GM12878 (cell line): ENCODE measurements around the gene SLC38A1. TPM values are rescaled to one million over a fixed set of nuclear protein-coding genes. Genes with fewer than 3 reads are reported as not detected.

Source experiments
- CBFB ChIP-seq: IDR thresholded peaks from 2 replicates; pipeline ENCODE4 v1.6.1; 2016; ENCODE audit warnings: antibody characterized with exemption, low read depth
- CHD4 ChIP-seq: fragments of 200-600 bp; sonication (generic); IDR thresholded peaks from 2 replicates; pipeline ENCODE4 v1.6.1; 2016; ENCODE audit warnings: mild to moderate bottlenecking
- HDGF ChIP-seq: fragments of 450-650 bp; IDR thresholded peaks from 2 replicates; pipeline ENCODE4 v1.6.1; 2016; ENCODE audit warnings: antibody characterized with exemption
- LARP7 ChIP-seq: fragments of 450-650 bp; IDR thresholded peaks from 2 replicates; pipeline ENCODE4 v1.6.1; 2017; ENCODE audit warnings: mild to moderate bottlenecking
- MEF2B ChIP-seq: fragments of 450-650 bp; IDR thresholded peaks from 2 replicates; pipeline ENCODE4 v1.6.1; 2018; ENCODE audit warnings: mild to moderate bottlenecking, moderate library complexity; ENCODE audit not compliant: partially characterized antibody, poor library complexity, severe bottlenecking
- PAX8 ChIP-seq: fragments of 450-650 bp; IDR thresholded peaks from 2 replicates; pipeline ENCODE4 v1.6.1; 2017; ENCODE audit warnings: mild to moderate bottlenecking, moderate library complexity
- SIN3A ChIP-seq: IDR thresholded peaks from 2 replicates; pipeline ENCODE4 v1.6.1; 2012; ENCODE audit warnings: low read depth, low read length, improper control_type of control experiment
- ZBTB4 ChIP-seq: fragments of 450-650 bp; formaldehyde crosslinking; IDR thresholded peaks from 2 replicates; pipeline ENCODE4 v1.4.0; 2022; ENCODE audit warnings: mild to moderate bottlenecking, moderate library complexity
- polyA plus RNA-seq, 11 experiments: library from polyadenylated mRNA; depleted of rRNA in 4 of 11; unstranded in 6 of 11; stranded (reverse) in 5 of 11; fragments of >200 nt; fragmentation: Nextera tagmentation in 4 of 11; fragmentation: Illumina TruSeq in 1 of 11; extraction: Ambion mirVana in 4 of 11; extraction: Trizol in 1 of 11; gene quantifications; 1 replicate in 1 of 11; 2 replicates in 10 of 11; pipeline versions ENCODE4 v1.2.1 to v1.2.3, GENCODE V29; 2011 to 2016; ENCODE audit warnings: inconsistent platforms in 2 of 11, missing spikeins in 2 of 11, low read depth in 1 of 11
- total RNA-seq, 4 experiments: library from RNA; depleted of rRNA in 3 of 4; stranded (reverse); fragments of >200 nt in 3 of 4; fragmentation: Illumina TruSeq in 1 of 4; extraction: Trizol in 1 of 4; gene quantifications; 2 replicates each; pipeline versions ENCODE4 v1.2.1 to v1.2.3, GENCODE V29; 2013 to 2021
- TF ChIP-seq, protein P1 (sequence below): IDR thresholded peaks from 2 replicates; pipeline ENCODE4 v1.6.1; 2012; ENCODE audit warnings: low read depth, low read length, improper control_type of control experiment

The SLC38A1 gene
- total and polyA plus RNA-seq, 10 of the 15 experiments (the other 5 are each of a cell fraction or from before 2014, with no cell fraction given) = 38.1 to 191 (median 144) TPM

DNA sequence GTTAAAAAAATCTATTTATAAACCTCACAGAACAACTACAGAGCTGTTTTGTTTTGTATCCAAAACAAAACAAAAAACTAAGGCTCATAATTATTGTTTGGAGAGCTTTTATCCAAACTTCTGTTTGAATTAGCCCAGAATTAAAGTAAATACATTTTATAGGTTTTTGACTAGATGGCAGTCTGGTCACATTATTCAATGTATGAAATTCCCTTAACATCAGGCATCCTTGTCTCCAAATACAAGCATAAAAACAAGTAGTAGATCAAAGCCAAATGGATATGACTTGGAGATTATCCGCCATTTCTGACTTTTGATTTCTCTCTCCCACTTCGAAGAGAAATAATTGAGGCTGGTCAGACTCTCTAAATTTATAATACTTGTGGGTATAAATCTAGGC, 63.5 kb downstream of the SLC38A1 start (continued):
- TF ChIP-seq, protein P1, sequence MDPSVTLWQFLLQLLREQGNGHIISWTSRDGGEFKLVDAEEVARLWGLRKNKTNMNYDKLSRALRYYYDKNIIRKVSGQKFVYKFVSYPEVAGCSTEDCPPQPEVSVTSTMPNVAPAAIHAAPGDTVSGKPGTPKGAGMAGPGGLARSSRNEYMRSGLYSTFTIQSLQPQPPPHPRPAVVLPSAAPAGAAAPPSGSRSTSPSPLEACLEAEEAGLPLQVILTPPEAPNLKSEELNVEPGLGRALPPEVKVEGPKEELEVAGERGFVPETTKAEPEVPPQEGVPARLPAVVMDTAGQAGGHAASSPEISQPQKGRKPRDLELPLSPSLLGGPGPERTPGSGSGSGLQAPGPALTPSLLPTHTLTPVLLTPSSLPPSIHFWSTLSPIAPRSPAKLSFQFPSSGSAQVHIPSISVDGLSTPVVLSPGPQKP = no peak
- no peak for TF ChIP-seq ZBTB4 (CRISPR knock-in tag)
- no peak for TF ChIP-seq CBFB
- no peak for TF ChIP-seq PAX8
- no peak for TF ChIP-seq LARP7
- TF ChIP-seq HDGF = no peak
- TF ChIP-seq MEF2B = no peak
- TF ChIP-seq SIN3A = no peak
- TF ChIP-seq CHD4 = no peak
